DMS53 (cell line): Measurements from ENCODE around the gene TMEM143.
"Not testable (repeated sequence)": the region's sequence is repeated elsewhere in the genome, so short reads cannot be mapped to it uniquely, and the experiment has no call there.

ENCODE experiments used
- DNase-seq: peaks from one replicate; lab custom pipeline; 2025; lab: John Stamatoyannopoulos, UW

TMEM143 gene

DNA sequence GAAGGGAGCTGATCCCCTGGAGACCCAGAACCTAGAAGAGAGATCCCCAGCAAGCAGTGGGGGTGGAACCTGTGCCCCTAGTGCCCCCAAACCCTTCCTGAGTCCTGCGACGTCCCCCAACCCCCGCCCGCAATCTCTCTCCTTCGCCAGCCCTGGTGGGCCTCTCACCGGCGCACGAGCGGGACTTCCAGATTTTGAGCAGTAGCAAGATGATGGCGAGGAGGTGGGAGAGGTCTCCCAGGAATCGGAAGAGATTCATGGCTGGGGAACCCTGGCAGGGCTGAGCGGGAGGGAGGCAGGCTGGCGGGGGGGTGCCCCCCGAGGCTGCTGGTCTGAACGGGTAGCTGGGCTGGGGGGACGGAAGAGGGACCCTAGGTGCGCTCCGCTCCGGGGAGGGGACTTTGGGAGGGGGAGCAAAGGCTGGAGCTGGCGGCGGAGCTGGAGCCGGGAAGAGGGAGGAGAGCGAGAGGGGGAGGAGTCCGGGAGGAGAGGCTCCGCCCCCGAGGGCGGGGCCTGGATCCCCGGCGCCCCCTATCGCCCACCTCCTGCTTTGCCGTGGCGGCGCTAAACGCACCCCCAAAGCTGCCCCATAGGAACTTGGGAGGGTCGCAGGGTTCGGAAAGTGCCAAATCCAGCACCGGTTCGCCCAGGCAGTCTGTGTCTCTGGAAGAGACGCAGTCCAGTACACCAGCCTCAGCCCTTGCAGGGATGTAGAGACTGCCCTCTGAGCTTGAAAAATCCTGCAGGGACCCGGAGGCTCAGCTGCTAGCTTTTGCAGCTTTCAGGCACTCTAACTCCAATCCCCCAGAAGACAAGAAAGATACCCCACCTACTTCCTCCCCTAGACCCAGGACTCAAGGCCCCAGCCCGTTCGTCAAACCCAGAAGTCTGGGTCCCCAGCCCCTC, 27.6 kb upstream of the TMEM143 start, which contains the start of gene KDELR1:
Gene KDELR1 (minus strand): TSS at position 452 of the 906 bp plus-strand sequence. CDS start 193 bp downstream, at position 259.
- peak; percentile 78 for DNase-seq

DNA sequence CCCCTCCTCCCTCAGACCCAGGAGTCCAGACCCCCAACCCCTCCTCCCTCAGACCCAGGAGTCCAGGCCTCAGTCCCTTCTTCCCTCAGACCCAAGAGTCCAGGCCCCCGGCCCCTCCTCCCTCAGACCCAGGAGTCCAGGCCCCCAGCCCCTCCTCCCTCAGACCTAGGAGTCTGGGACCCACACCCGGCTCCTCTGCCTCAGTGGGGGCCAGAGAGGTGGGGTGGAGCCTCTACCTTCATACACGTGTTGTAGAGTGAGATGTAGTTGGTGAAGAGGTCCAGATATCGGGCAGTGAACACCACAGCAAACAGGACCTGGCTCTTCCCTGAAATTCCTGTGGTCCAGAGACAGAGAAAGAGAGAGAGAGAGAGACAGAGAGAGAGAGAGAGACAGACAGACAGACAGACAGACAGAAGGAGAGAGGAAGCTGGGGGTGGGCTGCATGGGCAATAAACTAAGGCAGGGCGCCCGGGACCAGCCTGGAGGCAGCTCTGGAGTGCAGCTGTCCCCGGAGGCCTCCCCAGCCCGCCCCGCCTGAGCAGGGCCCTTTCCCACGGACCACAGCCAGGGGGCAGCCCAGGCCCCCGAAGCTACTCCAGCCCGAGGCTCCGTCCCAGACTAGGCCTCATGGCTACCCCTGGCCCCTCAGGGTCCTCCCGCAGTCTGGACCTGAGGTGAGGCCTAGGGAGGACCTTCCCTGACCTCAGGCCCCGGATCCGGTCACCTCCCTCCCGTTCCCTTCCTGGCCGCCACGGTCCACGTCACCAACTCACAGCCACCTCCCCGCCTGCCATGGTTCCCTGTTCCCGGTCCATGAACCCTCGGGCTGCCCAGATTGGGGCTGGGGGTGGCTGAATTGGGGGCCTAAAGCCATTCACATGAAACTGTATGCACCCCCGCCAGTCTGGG, 26.7 kb upstream of the TMEM143 start:
- peak; percentile 76 for DNase-seq

DNA sequence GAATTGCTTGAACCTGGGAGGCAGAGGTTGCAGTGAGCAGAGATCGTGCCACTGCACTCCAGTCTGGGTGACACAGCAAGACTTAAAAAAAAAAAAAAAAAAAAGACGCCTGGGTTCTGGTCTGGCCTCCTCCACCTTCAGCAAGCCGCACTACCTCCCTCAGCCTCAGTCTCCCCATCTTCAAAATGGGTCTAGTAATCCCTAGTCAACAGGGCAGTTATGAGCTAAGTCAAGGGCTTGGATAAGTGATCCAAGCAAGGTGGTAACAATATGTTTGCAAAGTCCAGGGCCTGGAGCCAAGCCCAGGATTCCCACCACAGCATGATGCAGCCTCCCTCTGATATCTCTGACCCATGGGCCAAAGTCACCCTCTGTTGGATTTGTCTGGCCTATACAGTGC, 23.2 kb upstream of the TMEM143 start:
- no peak for DNase-seq

DNA sequence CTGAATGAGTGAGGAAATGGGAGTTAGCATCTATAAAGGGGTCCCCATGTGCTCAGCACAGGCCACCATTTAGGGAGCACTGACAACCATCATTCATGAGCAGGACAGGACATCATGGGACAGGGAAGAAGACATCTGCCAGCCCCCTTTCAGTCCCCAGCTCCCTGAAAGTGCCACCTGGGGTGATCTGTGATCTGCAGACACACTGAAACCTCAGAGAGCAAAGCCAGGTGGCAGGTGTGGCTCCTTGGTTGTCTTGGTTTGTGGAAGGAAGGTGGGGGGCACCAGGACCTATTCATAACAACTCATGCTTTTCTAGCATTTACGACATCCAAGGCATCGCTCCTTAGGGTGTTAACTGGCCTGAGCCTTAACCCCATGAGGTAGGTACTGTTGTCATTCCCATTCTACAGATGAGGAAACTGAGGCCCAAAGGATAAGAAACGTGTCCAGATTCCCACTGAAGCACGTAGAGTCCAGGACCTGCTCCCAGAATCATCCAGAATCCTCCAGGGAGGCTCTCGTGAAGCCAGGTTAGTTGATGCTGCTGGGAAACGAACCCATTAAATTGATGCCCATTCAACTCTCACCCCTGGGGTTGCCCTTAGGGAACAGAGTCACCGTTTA, 21.8 kb upstream of the TMEM143 start:
- DNase-seq, result no peak

DNA sequence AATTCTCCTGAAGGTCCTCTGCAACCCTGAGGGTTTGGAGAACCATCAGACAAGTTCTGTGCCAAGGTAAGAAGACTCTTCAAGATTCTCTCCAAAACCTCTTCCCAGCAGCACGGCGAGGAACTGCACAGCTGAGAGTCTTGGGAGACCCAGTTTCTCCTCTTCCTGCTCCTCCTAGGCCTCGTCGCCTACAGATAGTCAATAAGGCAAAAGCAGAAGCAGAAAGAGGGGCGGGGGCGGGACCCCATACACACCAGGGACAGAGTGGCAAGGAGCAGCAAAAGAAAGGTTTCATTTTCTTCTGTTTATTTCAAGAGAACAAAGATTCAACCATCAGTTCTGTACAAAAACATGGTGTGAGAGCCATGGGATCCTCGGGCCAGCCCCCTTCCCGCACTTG, 18.5 kb upstream of the TMEM143 start:
- DNase-seq, result no peak

DNA sequence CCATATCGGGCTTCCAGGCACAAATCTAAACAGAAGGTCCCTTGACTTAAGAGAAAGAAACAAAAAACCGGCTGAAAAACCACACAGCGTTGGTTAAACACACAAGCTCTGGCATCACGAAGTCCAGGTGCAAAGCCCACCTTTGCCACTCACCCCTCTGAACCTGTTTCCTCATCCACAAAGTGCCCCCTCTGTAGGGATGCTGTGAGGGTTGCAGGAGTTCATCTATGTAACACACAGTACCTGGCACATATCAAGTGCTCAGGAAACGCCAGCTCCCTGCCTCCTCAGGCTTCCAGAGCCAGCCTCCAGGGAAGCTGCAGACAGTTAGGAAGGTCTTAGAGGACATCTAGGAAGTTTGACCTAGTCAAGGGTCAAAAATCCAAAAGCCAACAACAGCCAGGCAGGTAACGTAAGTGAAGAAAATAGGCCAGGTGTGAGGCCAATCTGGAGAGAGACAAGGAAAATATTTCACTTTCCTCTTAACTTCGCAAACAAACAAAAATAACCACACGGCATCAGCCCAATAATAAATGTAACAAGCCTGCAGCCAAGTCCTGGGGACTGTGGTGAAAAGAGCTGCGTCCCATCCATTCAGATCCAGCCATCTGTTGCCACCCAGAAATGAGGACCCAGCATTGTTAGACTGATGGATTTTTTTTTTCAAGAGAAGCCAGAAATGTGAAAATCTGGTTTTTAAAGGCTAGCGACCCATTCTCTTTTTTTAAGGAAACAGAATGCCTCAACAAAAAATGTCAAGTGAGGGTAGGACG, 17.6 kb upstream of the TMEM143 start:
- no peak for DNase-seq

DNA sequence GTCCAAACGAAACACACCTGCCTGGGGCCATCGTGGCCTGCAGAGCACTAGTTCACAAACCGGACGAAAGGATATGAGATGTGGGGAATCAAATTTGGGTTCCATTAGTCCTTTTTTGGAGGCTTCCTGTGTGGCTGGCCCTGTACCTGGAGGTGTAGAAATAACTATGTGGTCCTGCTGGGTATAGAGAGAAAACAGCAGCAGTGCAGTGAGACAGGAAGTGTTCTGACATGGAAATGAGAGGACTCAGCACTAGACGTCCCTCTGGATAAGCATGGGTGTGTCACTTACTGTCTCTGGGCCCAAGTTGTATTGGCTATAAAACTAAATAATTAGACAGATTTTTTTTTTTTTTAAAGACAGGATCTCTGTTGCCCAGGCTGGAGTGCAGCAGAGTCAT, 15.3 kb upstream of the TMEM143 start:
- DNase-seq, result peak; percentile 30

DNA sequence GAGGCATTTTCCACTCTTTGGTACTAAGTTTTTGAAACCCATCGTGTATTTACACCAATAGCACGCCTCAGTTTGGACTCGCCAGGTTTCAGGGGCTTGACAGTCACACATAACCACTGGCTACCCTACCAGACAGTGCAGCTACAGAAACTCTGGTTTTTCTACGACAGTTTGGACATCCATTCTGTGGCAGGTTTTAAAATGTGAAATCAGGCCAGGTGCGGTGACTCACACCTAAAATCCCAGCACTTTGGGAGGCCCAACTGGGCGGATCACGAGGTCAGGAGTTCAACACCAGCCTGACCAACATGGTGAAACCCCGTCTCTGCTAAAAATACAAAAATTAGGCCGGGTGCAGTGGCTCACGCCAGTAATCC, 14.4 kb upstream of the TMEM143 start:
- DNase-seq, result no peak

DNA sequence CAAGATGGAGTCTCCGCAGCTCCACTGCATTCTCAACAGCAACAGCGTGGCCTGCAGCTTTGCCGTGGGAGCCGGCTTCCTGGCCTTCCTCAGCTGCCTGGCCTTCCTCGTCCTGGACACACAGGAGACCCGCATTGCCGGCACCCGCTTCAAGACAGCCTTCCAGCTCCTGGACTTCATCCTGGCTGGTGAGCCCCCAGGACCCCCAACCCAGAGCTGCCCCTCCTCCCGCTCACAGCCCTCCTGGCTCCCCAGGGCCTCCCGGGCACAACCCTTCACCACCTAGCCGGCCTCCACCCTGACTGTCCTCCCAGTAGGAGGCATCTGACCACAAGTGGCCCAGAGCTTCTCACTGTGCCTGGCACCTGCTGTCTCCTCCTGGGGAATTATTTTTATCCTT, 9.8 kb upstream of the TMEM143 start:
- DNase-seq, result no peak

DNA sequence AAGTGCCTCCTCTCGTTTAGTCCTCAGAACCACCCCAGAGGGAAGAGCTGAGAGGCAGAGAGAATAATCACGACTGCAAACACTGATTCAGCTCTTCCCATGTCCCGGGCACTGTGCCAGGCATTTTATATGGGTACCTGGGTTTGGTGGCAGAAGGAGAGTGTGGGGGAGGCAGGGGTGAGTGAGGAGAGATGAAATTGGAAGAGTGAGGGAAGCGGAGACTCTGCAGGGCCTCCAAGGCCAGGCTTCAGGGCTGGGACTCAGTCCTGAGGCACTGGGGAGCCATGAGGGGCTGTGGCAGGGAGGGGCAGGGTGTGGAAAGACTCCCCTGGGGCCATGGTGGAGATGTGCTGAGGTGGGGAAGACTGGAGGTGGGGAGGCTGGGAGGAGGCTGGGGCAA, 9.2 kb upstream of the TMEM143 start:
- peak; percentile 40 for DNase-seq

DNA sequence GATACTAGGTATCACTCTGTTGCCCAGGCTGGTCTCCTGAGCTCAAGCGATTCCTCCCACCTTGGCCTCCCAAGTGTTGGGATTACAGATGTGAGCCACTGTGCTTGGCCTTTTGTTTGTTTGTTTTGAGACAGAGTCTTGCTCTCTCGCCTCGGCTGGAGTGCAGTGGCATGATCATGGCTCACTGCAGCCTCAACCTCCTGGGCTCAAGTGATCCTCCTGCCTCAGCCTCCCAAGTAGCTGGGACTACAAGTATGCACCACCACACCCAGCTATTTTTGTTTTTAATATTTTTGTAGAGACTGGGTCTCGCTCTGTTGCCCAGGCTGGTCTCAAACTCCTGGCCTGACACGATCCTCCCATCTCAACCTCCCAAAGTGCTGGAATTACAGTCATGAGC, 8.0 kb upstream of the TMEM143 start:
- not testable (repeated sequence) for DNase-seq

DNA sequence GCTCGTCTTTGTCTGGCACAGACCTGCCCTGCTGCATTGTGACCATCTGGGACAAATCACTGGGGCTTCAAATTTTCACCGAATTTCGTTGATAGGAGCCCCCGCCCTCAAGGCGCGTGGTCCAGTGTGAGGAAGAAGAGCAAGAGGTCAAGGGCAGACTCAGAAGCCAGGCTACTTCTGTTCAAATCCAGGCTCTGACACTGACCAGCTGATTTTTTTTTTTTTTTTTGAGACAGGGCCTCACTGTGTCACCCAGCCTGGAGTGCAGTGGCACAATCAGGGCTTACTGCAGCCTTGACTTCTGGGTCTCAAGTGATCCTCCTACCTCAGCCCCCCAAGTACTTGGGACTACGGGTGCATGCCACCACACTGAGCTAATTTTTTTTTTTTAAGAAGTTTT, 7.6 kb upstream of the TMEM143 start:
- DNase-seq, result no peak

DNA sequence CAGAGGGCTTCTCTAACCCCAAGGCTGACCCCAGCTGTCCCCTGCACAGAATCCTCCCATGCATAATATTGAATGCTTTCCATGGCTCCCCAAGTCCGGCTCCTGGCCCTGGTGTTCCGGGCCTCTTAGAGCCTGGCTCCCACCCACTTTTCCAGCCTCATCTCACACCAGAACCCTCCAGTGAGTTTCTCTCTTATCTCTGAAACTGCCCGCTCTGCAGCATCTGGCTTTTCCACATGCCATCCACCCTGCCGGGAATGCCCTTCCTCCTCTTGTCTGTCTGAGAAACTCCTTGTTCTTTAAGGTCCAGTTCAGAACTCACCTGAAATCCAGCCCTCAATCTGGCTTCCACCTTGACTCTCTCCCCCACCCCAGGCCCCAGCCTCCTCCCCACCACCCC, 7.2 kb upstream of the TMEM143 start:
- DNase-seq, result no peak

DNA sequence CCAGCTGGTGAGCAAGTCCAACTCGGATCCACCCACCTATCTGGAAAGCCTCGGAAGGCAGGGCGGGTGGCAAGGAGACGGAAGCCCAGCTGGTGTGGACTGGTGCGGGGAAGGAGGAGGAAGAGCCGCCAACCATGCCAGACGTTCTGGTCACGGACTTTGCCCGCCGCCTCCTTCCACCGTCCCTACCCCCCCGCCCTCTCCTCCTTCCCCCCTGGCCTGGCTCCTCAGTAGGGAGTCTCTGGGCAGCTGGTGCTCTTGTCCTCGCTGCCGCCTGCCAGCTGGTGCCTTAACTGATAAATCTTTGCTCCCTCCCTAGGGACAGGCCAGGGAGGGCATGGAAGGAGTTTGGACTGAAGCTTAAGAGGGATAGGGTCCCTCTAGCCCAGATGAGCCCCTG, 5.2 kb upstream of the TMEM143 start:
- no peak for DNase-seq

DNA sequence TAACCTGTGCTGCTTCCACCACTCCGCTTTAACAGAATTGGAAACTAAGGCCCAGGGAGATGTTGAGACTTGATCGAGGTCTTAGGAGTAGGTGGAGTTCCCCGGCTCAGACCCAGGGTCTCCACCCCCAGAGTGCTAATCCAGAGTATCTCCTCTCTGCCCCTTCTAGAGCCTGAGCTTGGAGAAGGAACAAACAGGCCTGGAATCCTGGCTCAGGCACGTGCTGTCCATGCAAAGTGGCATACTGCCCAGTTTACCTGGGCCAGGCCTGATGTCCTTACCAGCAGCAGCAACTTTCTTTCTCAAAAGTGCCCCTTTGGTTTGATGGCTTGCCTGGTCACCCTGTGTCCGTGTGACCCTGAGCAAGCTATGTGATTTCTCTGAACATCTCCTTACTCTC, 4.1 kb upstream of the TMEM143 start:
- peak; percentile 33 for DNase-seq

DNA sequence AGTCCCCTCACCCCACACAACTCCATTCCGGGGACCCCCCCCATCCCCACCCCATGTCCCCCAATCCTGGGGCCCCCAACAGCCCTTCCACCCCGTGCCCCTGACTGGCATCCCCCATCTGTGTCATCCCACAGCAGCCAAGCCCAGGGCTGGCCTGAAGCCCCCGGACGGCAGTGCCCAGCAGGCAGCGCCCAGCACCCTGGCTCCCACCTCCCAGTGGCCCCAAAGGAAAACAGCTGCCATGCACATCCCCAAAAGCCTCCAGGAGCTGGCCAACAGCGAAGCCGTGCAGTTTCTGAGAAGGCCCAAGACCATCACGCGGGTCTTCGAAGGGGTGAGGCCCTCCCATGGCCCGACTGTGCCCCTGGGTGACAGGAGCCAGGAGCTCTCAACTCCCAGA, 1.9 kb upstream of the TMEM143 start:
- DNase-seq, result no peak

DNA sequence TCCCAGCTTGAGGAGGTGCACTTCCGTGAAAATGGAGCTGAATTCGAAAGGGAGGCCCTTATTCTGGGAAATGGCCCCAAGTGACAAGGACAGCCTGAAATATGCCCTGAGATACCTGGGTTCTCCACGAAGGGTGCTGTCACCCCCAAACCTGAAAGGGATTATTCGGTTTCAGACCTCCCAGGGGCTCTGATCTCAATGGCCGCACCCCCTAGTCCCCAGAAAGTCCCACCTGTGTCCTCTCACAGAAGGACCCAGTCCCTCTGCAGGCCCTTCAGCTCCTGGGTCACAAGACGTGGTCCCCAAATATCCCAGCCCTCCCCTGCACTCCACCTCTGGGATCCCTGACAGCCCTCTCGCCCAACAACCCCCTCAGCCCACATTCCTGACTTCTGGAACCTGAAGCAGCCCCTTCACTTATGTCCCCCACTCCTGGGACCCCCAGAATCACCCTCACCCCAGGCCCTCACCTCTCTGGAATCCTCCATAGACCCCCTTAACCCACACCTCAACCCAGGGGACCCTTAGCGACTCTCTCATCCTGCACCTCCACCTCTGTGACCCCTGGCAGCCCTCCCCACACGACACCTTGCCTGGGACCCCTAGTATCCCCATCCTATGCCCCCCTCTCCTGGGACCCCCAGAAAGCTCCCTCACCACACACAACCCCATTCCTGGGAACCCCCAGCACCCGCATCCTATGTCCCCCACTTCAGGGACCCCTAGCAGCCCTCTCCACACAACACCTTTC, 1.0 kb upstream of the TMEM143 start:
- DNase-seq, result no peak

DNA sequence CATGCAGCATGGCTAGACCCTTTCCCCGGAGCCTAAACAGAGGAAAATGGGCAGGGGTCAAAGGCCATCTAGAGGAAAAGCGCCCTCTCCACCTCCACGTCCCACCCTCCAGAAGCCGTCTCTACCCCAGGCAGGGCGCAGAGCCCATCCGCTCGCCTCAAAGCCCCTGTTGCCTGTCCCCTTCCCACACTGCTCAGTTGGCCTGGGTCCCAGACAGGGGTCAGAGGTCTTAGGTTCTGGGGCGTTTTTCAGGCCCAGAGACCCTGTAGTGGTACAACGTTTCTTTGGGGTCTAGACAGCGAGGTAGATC, 285 bp downstream of the TMEM143 start:
- peak; percentile 76 for DNase-seq

DNA sequence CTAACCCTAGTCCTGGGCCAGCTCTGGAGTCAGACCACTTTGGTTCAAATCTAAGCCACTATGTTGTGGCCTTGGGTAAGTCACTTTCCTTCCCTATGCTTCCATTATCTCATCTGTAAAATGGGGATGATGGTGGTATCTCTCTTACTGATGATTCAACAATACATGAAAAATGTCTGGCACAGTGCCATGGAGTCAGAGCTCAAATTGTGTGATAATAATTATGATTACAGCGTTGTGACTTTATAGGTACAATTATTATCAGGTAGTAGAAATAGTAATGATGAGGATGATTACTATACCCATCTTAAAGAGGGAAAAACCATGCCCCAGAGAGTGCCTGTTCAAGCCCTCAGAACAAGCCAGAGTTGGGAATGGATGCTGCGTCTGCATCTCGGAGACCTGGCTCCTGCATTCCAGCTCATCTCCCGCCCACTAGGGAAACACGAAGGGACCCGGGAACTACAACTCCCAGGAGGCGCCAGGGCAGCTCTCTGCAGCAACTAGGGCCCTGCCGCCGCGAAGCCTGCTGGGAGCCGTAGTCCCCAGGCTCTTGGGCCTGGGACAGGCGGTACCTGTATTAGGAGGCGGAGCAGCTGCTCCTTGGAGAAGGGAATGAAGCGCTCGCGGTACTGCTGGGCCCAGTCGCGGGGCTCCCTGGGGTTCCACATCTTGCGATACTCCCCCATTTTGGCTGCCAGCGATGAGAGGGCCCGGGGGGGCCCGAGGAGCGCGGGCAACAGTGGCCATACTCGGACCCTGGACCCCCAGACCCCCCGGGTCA, 832 bp downstream of the TMEM143 start:
- peak; percentile 99 for DNase-seq

DNA sequence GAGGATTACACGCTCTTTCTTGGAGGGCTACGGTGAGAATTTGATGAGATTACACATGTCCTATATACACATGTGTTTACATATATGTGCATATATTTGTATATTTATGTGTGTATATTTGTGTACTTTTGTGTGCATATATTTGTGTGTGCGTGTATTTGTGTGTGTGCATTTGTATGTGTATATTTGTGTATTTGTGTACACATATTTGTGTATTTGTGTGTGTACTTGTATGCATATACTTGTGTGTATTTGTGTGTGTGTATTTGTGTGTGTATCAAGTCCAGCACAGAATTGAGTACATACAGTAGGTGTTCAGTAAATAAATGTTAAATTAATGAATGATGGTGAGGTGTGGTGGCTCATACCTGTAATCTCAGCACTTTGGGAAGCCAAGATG, 1.8 kb downstream of the TMEM143 start:
- DNase-seq, result no peak
